ENCODE measurements around the gene HOXD4.

The HOXD4 gene

DNA sequence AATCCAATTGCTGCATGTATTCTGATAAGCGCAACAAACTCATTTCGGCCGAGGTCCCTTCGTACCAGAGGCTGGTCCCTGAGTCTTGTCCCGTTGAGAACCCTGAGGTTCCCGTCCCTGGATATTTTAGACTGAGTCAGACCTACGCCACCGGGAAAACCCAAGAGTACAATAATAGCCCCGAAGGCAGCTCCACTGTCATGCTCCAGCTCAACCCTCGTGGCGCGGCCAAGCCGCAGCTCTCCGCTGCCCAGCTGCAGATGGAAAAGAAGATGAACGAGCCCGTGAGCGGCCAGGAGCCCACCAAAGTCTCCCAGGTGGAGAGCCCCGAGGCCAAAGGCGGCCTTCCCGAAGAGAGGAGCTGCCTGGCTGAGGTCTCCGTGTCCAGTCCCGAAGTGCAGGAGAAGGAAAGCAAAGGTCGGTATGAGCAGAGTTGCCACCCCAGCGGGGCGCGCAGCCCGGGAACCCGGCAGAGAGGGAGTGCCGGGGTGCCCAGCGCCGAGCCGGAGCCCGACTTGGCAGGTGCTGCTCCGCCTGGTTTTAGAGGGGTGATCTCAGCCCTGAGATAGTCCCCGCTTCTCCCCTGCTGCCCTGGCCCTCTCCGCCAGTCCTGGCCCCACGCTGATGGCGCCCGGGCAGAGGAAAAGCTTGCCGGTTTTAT, 34.1 kb upstream of the HOXD4 start:
- peaks cover 58% of the 10 kb centered on the region for H3K36me3 Mint-ChIP-seq (ENCODE audit: low read depth)

DNA sequence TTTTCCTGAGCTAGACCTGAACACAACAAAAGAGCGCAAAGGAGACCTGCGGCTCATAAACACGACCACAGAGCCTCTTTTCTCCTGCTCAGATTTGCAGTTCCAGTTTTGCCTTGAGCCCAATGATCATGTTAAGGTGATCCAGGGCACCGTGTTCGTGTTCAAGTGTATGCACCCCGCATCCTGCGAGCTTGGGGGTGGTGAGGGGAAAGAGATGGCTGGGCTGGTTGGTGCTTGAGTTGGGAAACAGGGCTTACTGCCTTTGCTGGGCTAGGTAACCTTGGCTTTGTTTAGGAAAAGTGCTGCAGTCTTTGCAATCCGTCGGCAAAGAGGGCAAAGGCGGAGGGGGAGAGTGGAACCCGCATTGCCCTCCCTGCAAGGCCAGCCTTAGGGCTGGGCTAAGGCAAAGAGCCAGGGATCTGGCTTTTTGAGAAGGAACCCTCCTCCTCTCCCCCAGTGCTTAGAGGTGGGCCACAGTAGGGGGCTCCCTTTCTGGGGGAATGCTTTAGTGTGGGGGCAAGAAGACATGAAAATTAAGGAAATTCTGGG, 33.5 kb upstream of the HOXD4 start:
- no peak for TF ChIP-seq CTCF (IDR thresholded peaks at IDR 0.05; ENCODE audit: unreplicated experiment in 3 of 3)
- peak overlapping the region; percentile 62 to 78 (median 76) for H3K4me3 Mint-ChIP-seq
- H3K4me1 Mint-ChIP-seq, result peaks cover 29% of the 10 kb centered on the region
- H3K36me3 Mint-ChIP-seq (ENCODE audit: low read depth), result peaks cover 54% of the 10 kb centered on the region
- H3K9me3 Mint-ChIP-seq, result no peaks in the 10 kb centered on the region
- H3K27ac Mint-ChIP-seq, result peak overlapping the region; percentile 62 to 99 (median 89)
- H3K27me3 Mint-ChIP-seq (ENCODE audit: low read depth), result peaks cover 86% of the 10 kb centered on the region

More for the DNA sequence above, 34.1 kb upstream of the HOXD4 start:
- no peak for TF ChIP-seq CTCF (IDR thresholded peaks at IDR 0.05; ENCODE audit: unreplicated experiment in 3 of 3)
- H3K4me3 Mint-ChIP-seq, result peak overlapping the region; percentile 78 to 87 (median 87)
- H3K27me3 Mint-ChIP-seq (ENCODE audit: low read depth), result peaks cover 92% of the 10 kb centered on the region
- peak overlapping the region; percentile 62 to 99 (median 90) for H3K27ac Mint-ChIP-seq
- H3K4me1 Mint-ChIP-seq, result peaks cover 29% of the 10 kb centered on the region
- no peaks in the 10 kb centered on the region for H3K9me3 Mint-ChIP-seq

DNA sequence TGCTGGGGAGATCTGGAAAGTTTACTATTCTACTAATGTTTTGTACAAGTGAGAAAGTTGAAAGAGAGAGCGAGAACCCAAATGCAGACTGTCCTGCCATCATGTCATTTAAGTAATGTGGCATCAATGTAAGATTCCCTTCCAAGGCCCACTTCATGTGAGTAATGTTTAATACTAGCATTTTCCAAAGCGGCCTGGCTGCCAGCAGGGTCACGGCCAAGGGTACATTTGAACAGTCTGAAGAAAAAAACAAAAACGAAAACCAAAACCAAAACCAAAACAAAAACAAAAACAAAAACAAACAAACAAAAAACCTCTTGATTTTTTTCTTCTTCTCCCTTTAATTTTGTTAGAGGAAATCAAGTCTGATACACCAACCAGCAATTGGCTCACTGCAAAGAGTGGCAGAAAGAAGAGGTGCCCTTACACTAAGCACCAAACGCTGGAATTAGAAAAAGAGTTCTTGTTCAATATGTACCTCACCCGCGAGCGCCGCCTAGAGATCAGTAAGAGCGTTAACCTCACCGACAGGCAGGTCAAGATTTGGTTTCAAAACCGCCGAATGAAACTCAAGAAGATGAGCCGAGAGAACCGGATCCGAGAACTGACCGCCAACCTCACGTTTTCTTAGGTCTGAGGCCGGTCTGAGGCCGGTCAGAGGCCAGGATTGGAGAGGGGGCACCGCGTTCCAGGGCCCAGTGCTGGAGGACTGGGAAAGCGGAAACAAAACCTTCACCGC, 32.6 kb upstream of the HOXD4 start:
- Mint-ChIP-seq H3K9me3 (no peaks in the 10 kb centered on the region), H3K27me3 (ENCODE audit: low read depth) (peaks cover 84% of the 10 kb centered on the region)

DNA sequence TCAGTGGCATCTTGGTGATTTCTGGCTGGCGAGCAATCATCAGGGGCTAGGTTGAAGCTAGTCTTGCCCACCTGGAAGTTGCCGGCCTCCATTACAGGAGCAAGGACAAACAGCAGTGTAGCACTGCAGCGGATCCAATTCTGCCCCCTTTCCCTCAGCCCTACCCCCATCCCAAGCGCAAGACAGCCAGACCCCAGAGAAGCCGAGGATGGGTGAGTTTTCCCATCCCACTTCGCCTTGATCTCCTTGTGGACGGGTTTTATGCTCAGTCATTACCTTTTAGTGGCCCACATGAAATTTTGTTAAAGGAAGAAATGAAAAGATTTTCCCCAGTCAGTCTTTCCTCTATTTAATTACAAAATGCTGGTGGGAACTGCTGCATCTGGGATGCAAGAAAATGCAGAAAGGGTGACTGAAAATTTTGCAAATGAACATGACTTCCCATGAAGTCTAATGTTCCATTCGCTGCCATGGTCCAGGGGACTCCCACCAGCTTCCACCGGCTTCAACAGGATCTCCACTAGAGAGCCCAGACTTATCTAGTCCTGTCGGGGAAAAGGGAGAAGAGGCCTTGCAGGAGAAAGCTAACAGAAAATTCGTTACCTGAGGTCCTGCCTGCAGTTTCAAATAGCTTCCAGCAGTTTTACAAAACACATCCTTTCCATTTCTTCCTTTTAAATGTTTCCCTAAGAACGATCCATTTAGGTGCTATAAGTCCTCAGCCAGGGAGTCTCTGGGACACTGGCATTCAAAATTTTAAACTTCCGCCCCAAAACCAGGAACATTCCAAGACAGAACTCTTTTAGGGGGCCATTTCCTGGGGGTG, 30.8 kb upstream of the HOXD4 start:
- Mint-ChIP-seq H3K27me3 (ENCODE audit: low read depth) (peaks cover 82% of the 10 kb centered on the region), H3K9me3 (no peaks in the 10 kb centered on the region), H3K27ac (peak overlapping the region; percentile 99), H3K4me3 (peak overlapping the region; percentile 76 to 91 (median 78)), H3K36me3 (ENCODE audit: low read depth) (peaks cover 63% of the 10 kb centered on the region), H3K4me1 (peaks cover 44% of the 10 kb centered on the region)
- TF ChIP-seq CTCF (IDR thresholded peaks at IDR 0.05; ENCODE audit: unreplicated experiment in 3 of 3), result peak in 2 of 3 experiments; percentile 19 to 25

More for the DNA sequence above, 32.6 kb upstream of the HOXD4 start:
- Mint-ChIP-seq H3K27ac (peak overlapping the region; percentile 62 to 99 (median 89)), H3K36me3 (ENCODE audit: low read depth) (peaks cover 52% of the 10 kb centered on the region), H3K4me1 (peaks cover 32% of the 10 kb centered on the region), H3K4me3 (peak overlapping the region; percentile 72 to 78 (median 76))
- TF ChIP-seq CTCF (IDR thresholded peaks at IDR 0.05; ENCODE audit: unreplicated experiment in 3 of 3), result peak; percentile 46 to 73 (median 59)

DNA sequence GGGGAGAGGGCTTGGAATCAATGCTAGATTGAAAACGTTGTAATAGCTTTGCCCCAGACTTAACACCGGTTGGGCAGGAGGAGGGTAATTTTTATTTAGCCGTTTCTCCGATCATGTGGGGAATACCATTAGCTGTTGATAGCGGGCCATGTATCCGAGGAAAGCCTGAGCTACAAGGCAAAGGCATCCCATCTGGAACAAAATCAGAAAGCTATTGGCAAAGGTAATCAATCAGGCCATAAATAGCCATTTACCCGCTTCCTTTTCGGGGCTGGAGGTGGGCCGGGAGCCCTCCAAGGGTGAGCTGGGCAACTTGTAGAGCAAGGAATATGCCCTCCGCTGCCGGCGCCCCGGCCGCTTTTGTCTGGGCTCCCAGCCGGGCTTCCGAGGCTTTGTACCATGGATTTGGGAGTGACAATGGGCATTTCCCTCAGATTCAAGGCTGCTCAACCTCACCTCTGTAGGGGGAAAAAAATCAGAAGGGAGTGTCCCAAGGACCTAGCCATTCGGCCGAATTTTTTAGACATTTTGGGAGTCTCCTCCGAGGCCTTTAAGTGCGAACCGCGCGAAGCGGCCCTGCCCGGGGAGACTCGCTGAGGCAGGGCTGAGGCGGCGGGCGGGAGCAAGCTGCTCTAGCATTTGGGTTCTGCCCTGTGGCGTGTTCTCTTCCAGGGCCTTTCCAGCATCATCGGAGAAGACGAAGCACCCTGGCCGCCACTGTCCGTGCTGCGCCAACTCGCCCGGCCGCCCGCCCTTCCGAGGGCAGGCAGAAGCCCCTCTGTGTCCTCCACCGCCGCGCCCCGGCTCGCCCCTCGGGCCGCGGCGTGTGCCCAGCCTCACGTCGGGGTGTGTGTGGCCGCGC, 29.9 kb upstream of the HOXD4 start:
- Mint-ChIP-seq H3K27ac (peak overlapping the region; percentile 99), H3K27me3 (ENCODE audit: low read depth) (peaks cover 80% of the 10 kb centered on the region), H3K9me3 (no peaks in the 10 kb centered on the region), H3K36me3 (ENCODE audit: low read depth) (peaks cover 65% of the 10 kb centered on the region), H3K4me1 (peaks cover 50% of the 10 kb centered on the region), H3K4me3 (peak overlapping the region; percentile 78 to 91 (median 85))
- TF ChIP-seq CTCF (IDR thresholded peaks at IDR 0.05; ENCODE audit: unreplicated experiment in 3 of 3), result no peak
